Measurements from ENCODE around the gene HACD2.

Gene HACD2

DNA sequence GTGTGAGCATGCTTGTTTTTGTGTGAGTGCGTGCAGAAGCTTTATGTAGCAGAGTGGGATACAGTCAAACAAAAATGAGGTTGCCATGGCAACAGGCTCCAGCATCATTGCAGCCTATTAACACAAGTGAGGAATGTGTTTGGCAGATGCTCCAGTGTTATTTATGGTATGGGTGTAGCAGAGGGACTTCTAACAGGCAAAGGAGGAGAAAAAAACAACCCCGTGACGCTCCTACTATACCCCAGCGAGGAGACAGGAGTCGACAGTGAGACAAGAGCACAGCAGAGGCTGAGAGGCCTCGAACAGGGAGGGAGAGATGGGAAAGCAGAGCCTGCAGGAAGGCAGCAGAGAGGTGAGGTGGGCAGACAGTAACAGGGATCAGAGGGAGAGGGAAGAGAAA is 140.8 kb downstream of the HACD2 start:
- DNase-seq = no peak

DNA sequence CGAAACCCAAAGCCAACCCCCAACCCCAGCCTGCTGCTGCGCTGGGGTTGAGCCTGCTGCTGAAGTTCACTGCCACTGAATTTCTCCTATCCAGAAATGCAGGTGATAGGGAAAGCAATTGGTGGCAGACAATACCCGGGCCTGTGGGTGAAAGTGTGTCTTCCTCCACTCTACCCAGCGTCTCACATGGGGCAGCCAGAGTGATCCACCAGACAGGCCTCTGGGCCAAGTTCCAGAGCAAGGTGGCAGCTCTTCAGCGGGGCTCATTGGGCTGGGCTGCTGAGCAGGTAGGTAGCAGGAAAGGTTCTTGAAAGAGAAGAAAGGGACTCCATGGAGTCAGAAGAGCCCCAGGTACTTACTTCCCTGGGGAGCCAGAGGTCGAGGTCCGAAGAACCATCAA is 141.9 kb downstream of the HACD2 start:
- no peak for DNase-seq

GRCh38 chr3:123442125-123442524 is 142.7 kb downstream of the HACD2 start:
- DNase-seq = no peak
